K562 (cell line): ENCODE results near the gene HOXD12. TPM values are rescaled to one million over a fixed set of nuclear protein-coding genes. Genes with fewer than 3 reads are reported as not detected.
A peak's percentile ranks its signal among the peaks of the same experiment; 100 is the strongest.

ENCODE experiments used
- ATAC-seq: fragments of 200-7000 bp; cut with Tn5 transposase; 3 replicates; pipeline ENCODE4 v1.9.1; 2020; ENCODE audit warnings: moderate library complexity
- BruUV-seq: library from RNA; stranded (reverse); fragments of 400-500 nt; replicated peaks from 2 replicates; lab custom pipeline; 2021; lab: Mats Ljungman, UMichigan
- CTCF ChIA-PET: fragments of 300-600 bp; formaldehyde crosslinking; extraction: SDS; loops from one replicate; lab custom pipeline; 2021; ENCODE audit warnings: low intra/inter-chr PET ratio; lab: Yijun Ruan, JAX
- POLR2A ChIA-PET: fragments of 300-600, 350-650 bp; sonication (Branson Sonifier 250); formaldehyde crosslinking; extraction: SDS; loops from one replicate; lab custom pipeline; 2021; ENCODE audit warnings: antibody characterized with exemption, inconsistent platforms; lab: Yijun Ruan, JAX
- DNase-seq, 4 experiments: peaks; one replicate each; pipeline versions ENCODE4 v3.0.0 to v3.0.0-alpha.2; 2011 to 2018; ENCODE audit warnings: low spot score in 3 of 4, mixed read lengths in 3 of 4; ENCODE audit errors: extremely low read depth in 1 of 4
- FAIRE-seq: peaks from 2 replicates; lab custom pipeline; 2011; peaks lifted over from hg19 to GRCh38; lab: Jason Lieb, UNC
- H2AFZ ChIP-seq: 2 replicates; pipeline ENCODE4 v1.6.0; 2011; ENCODE audit warnings: low read depth, low read length, control low read depth, inconsistent platforms
- H3K27ac ChIP-seq: fragments of 200-600 bp; 3 replicates; pipeline ENCODE4 v1.8.0; 2011; ENCODE audit warnings: low read depth, mild to moderate bottlenecking, control low read depth, inconsistent platforms, low read length, moderate library complexity, mixed read lengths; ENCODE audit errors: extremely low read depth
- H3K27me3 ChIP-seq, 2 experiments: fragments of 300-600 bp in 1 of 2; 2 replicates in 1 of 2; 3 replicates in 1 of 2; pipeline versions ENCODE4 v1.6.0 to v1.8.0; 2011; ENCODE audit warnings: inconsistent platforms in 2 of 2, low read length in 2 of 2, mild to moderate bottlenecking in 1 of 2, mixed read lengths in 1 of 2, moderate library complexity in 1 of 2; ENCODE audit not compliant: control insufficient read depth in 2 of 2, insufficient read depth in 2 of 2
- H3K36me3 ChIP-seq: fragments of 300-600 bp; 3 replicates; pipeline ENCODE4 v1.8.0; 2011; ENCODE audit warnings: mild to moderate bottlenecking, low read length, inconsistent platforms; ENCODE audit not compliant: control insufficient read depth, insufficient read depth
- H3K4me1 ChIP-seq, 2 experiments: fragments of 200-600 bp in 1 of 2; replicated peaks in 1 of 2; 2 replicates in 1 of 2; 3 replicates in 1 of 2; pipeline versions ENCODE4 v1.5.1 to v1.8.0; 2011; ENCODE audit warnings: inconsistent platforms in 2 of 2, low read length in 2 of 2, mild to moderate bottlenecking in 1 of 2, mixed read lengths in 1 of 2, moderate library complexity in 1 of 2; ENCODE audit not compliant: control insufficient read depth in 2 of 2, insufficient read depth in 2 of 2
- H3K4me2 ChIP-seq: 2 replicates; pipeline ENCODE4 v1.6.1; 2011; ENCODE audit warnings: low read length, control low read depth, inconsistent platforms, mixed read lengths; ENCODE audit not compliant: insufficient read depth
- H3K4me3 ChIP-seq: fragments of 200-600 bp; sonication (generic), shearing (Covaris generic); 2 replicates; pipeline ENCODE4 v1.5.1; 2016; ENCODE audit warnings: control low read depth, inconsistent platforms
- H3K79me2 ChIP-seq: fragments of 200-600 bp; 3 replicates; pipeline ENCODE4 v1.8.0; 2011; ENCODE audit warnings: low read length, inconsistent platforms; ENCODE audit not compliant: control insufficient read depth, insufficient read depth
- H3K9ac ChIP-seq, 2 experiments: 2 replicates each; pipeline versions ENCODE4 v1.6.0 to v1.6.1; 2011; ENCODE audit warnings: low read depth in 2 of 2, low read length in 2 of 2, control low read depth in 1 of 2, inconsistent platforms in 1 of 2, mild to moderate bottlenecking in 1 of 2, mixed read lengths in 1 of 2; ENCODE audit not compliant: insufficient read depth in 1 of 2
- H3K9me1 ChIP-seq: one replicate; pipeline ENCODE4 v1.6.0; 2011; ENCODE audit warnings: inconsistent platforms, mild to moderate bottlenecking, low read length, moderate library complexity; ENCODE audit not compliant: control insufficient read depth, insufficient read depth
- H3K9me3 ChIP-seq: replicated peaks from 2 replicates; pipeline ENCODE4 v1.5.1; 2011; ENCODE audit warnings: low read depth, low read length, inconsistent platforms; ENCODE audit not compliant: control insufficient read depth, insufficient read depth
- H4K20me1 ChIP-seq: replicated peaks from 2 replicates; pipeline ENCODE4 v1.6.1; 2011; ENCODE audit warnings: low read length, inconsistent platforms, mixed read lengths; ENCODE audit not compliant: control insufficient read depth, insufficient read depth
- CC2D1A ChIP-seq: fragments of 450-650 bp; IDR thresholded peaks from 2 replicates; pipeline ENCODE4 v1.6.1; 2017; ENCODE audit warnings: mild to moderate bottlenecking
- MED1 ChIP-seq: sonication (generic); formaldehyde crosslinking; IDR thresholded peaks from 2 replicates; pipeline ENCODE4 v1.8.1; 2023; ENCODE audit warnings: missing genetic modification reagents, borderline replicate concordance
- MTA1 ChIP-seq: fragments of 450-650 bp; IDR thresholded peaks from 2 replicates; pipeline ENCODE4 v1.6.1; 2017; ENCODE audit warnings: borderline replicate concordance
- NCOA1 ChIP-seq: fragments of 450-650 bp; IDR thresholded peaks from 2 replicates; pipeline ENCODE4 v1.6.1; 2016; ENCODE audit warnings: low read depth
- PHF8 ChIP-seq: fragments of 200-600 bp; sonication (generic); IDR thresholded peaks from 2 replicates; pipeline ENCODE4 v1.6.1; 2012; ENCODE audit warnings: mixed run types, mild to moderate bottlenecking, inconsistent platforms, low read length, moderate library complexity, borderline replicate concordance
- POLR2B ChIP-seq: fragments of 450-650 bp; IDR thresholded peaks from 2 replicates; pipeline ENCODE4 v1.6.1; 2018; ENCODE audit warnings: low read depth; ENCODE audit not compliant: partially characterized antibody
- POLR2H ChIP-seq: IDR thresholded peaks from 2 replicates; pipeline ENCODE4 v1.6.1; 2016; ENCODE audit warnings: missing genetic modification characterization, low read depth, mild to moderate bottlenecking, control low read depth, missing compliant biosample characterization, moderate library complexity
- SMC3 ChIP-seq: conservative IDR thresholded peaks from 2 replicates; pipeline ENCODE4 v1.6.1; 2011; ENCODE audit warnings: low read depth, low read length, improper control_type of control experiment; ENCODE audit not compliant: insufficient read depth
- ZC3H8 ChIP-seq: fragments of 450-650 bp; IDR thresholded peaks from 2 replicates; pipeline ENCODE4 v1.6.1; 2017
- WGBS: fragments of 100-300 bp; shearing (Covaris generic); methylation state at CpG from one replicate; pipeline ENCODE4 v1.1.6; 2016; ENCODE audit warnings: low coverage, mixed read lengths; ENCODE audit not compliant: insufficient coverage; ENCODE audit errors: missing lambda C conversion rate; 5-methylcytosine and 5-hydroxymethylcytosine counted together
- in situ Hi-C: fragments of 300-500 bp; cut with MboI; formaldehyde crosslinking; loops from 4 replicates; pipeline ENCODE4 v1.15.0; 2018; ENCODE audit warnings: inconsistent platforms, mixed read lengths
- intact Hi-C: fragments of 100-400 bp; cut with micrococcal nuclease; formaldehyde crosslinking; loops from 2 replicates; pipeline ENCODE4 v1.14.2; 2022
- polyA plus RNA-seq, 8 experiments: library from polyadenylated mRNA; depleted of rRNA in 4 of 8; stranded (reverse) in 5 of 8; unstranded in 3 of 8; fragments of >200 nt; fragmentation: Nextera tagmentation in 2 of 8; fragmentation: Illumina TruSeq in 1 of 8; extraction: Ambion mirVana in 2 of 8; extraction: Trizol in 1 of 8; gene quantifications; 2 replicates each; pipeline versions ENCODE4 v1.2.1 to v1.2.3, GENCODE V29; 2011 to 2014; ENCODE audit warnings: inconsistent platforms in 1 of 8, missing spikeins in 1 of 8
- total RNA-seq, 7 experiments: library from RNA; depleted of rRNA in 6 of 7; stranded (reverse); fragments of >200 nt in 6 of 7; fragmentation: Illumina TruSeq in 2 of 7; extraction: Trizol in 2 of 7; gene quantifications; 2 replicates each; pipeline versions ENCODE4 v1.2.1 to v1.2.3, GENCODE V29; 2011 to 2021; ENCODE audit warnings: low replicate concordance in 1 of 7
- TF ChIP-seq, protein P1 (sequence below): fragments of 250-450 bp; sonication (Bioruptor Pico); IDR thresholded peaks from 2 replicates; pipeline ENCODE4 v1.5.0; 2021; ENCODE audit warnings: mild to moderate bottlenecking, moderate library complexity
- TF ChIP-seq, protein P2 (sequence below): fragments of 450-650 bp; formaldehyde crosslinking; IDR thresholded peaks from 2 replicates; pipeline ENCODE4 v1.4.0; 2020; ENCODE audit warnings: mild to moderate bottlenecking, moderate library complexity
- TF ChIP-seq, protein P3 (sequence below): IDR thresholded peaks from 3 replicates; pipeline ENCODE4 v1.6.1; 2011; ENCODE audit warnings: borderline replicate concordance, mild to moderate bottlenecking, moderate library complexity; ENCODE audit not compliant: insufficient read length; ENCODE audit errors: extremely low read depth

The HOXD12 gene
- total and polyA plus RNA-seq, 9 of the 15 experiments (the other 6 are each of a cell fraction or from before 2014, with no cell fraction given) = not detected

DNA sequence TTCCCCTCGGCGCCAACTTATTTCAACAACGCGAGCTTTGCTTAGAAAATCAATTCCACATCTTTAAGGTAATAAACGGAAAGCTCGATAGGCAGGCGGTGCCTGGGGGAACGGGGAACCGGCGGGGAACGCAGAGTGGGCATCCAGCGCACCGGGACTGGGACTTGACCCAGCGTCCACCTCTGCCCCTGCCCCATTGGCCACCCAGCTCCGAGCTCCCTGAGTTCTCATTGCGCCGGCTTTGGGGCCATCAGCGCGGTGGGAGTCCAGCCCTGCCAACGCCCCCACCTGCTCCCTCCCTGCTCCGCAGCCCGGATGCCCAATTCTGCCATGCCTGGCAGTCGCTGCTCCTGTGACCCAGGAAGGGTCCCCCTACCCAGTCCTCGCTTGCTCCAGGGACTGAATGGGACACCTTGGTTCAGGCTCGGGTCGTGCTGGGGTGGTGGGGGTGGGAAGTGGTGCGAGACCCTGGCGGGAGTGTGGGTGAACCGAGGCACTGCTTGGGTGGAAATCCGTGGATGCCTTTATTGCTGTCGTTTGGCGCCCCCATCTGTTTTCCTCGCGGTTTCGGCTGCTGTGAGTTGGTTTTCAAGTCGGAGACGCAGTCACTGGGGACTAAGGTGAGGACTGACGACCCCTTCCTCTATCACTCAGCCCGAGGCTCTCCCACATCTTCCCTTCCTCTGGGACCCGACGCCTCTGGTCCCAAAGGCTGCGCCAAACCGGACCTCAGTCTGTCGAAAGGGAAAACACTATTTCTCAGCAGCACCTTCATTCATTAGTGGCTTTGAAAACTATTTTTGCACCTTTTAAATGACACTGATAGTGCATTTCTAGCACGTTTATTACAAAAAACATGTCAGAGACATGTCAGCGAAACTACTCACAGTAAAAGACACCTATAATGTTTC, 13.5 kb upstream of the HOXD12 start:
- Histone ChIP-seq H3K4me1 (peaks cover 0 to 27% of the 10 kb centered on the region in 2 experiments; a peak in 2 of 5 replicates), H2AFZ (no peak overlapping the region), H3K4me2 (no peak overlapping the region), H3K27ac (no peak overlapping the region), H4K20me1 (peaks cover 4% of the 10 kb centered on the region; the same call in 1 of the 2 replicates), H3K9me3 (peaks cover 6% of the 10 kb centered on the region), H3K9ac (no peak overlapping the region), H3K79me2 (no peaks in the 10 kb centered on the region), H3K4me3 (no peak overlapping the region), H3K27me3 (peaks cover 62 to 87% of the 10 kb centered on the region in 2 experiments), H3K9me1 (no peaks in the 10 kb centered on the region), H3K36me3 (no peaks in the 10 kb centered on the region)
- BruUV-seq = no TSS peak
- peak; percentile 75 for ATAC-seq
- ChIA-PET CTCF (interaction anchor here (0.7 to 3.5 kb wide), 9 partner anchors 121 to 1055 kb away, joined by 3 to 14 read pairs (median 4); no protein-coding TSS in a partner anchor), POLR2A (interaction anchor here (0.6 kb wide), 1 partner anchor 547 kb away, joined by 3 read pairs; no protein-coding TSS in a partner anchor)
- peak in 3 of 4 experiments; percentile 25 to 67 (median 54) for DNase-seq
- in situ Hi-C loops (loop anchor here (10.0 to 25.0 kb wide), 2 partner anchors 661 to 1049 kb away; no protein-coding TSS in a partner anchor), intact Hi-C loops (loop anchor here (1.0 to 2.0 kb wide), 4 partner anchors 396 to 775 kb away; no protein-coding TSS in a partner anchor)
- WGBS = 6% methylated on average over 46 of the region's 46 CpGs
- FAIRE-seq = peak; percentile 57
- TF ChIP-seq CC2D1A = peak; percentile 79
- TF ChIP-seq MED1 = no peak
- TF ChIP-seq, protein P1, sequence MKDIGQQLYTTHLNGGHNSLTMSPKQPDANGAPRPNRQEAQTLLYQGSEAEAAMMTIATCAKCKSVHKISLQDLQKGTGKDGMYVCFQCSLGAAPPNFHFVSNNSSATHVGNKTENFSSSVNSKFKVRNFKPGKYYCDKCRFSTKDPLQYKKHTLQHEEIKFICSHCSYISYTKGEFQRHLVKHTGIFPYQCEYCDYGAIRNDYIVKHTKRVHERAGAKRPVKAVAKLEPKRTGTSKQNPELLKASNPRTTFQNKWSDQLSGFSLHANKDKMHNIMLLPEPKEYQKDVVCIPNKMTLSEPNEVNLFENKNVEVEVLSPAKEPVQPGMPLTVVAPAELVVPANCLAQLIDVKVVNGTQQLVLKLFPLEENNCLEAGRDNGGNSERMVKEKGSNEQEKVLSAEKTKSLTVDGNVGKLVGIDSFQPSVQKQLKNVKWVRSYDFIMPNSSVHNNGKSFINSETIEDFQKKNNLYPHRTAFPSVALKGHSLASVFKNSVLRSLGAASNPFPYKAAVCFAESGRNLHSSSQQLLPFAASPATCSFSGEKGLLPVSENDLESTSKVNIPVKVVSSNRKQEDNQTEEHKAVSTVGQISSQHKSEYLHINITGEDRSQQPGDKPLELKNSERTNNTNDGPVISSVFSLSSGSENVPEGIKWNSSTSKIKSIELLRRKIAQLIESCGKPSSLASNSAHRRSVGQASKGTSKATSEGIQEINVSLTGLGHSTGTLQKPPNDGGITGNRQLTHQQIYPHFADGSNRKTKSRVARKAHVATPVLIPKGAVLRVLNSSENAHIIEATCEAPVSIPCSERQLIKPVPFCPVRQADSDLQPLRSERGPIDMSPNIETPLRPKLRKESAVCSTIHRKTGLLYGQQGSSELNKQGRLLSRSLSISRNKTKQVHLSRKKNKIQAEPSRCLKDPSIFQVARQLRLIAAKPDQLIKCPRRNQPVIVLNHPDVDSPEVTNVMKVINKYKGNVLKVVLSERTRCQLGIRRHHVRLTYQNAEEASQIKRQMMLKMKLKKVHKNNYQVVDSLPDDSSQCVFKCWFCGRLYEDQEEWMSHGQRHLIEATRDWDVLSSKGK (CRISPR knock-in tag) = no peak
- TF ChIP-seq, protein P2, sequence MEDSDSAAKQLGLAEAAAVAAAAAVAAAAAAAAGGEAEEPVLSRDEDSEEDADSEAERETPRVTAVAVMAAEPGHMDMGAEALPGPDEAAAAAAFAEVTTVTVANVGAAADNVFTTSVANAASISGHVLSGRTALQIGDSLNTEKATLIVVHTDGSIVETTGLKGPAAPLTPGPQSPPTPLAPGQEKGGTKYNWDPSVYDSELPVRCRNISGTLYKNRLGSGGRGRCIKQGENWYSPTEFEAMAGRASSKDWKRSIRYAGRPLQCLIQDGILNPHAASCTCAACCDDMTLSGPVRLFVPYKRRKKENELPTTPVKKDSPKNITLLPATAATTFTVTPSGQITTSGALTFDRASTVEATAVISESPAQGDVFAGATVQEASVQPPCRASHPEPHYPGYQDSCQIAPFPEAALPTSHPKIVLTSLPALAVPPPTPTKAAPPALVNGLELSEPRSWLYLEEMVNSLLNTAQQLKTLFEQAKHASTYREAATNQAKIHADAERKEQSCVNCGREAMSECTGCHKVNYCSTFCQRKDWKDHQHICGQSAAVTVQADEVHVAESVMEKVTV (CRISPR knock-in tag) = peak; percentile 64
- no peak for TF ChIP-seq NCOA1
- TF ChIP-seq SMC3 = peak; percentile 69
- no peak for TF ChIP-seq PHF8
- no peak for TF ChIP-seq ZC3H8
- TF ChIP-seq, protein P3, sequence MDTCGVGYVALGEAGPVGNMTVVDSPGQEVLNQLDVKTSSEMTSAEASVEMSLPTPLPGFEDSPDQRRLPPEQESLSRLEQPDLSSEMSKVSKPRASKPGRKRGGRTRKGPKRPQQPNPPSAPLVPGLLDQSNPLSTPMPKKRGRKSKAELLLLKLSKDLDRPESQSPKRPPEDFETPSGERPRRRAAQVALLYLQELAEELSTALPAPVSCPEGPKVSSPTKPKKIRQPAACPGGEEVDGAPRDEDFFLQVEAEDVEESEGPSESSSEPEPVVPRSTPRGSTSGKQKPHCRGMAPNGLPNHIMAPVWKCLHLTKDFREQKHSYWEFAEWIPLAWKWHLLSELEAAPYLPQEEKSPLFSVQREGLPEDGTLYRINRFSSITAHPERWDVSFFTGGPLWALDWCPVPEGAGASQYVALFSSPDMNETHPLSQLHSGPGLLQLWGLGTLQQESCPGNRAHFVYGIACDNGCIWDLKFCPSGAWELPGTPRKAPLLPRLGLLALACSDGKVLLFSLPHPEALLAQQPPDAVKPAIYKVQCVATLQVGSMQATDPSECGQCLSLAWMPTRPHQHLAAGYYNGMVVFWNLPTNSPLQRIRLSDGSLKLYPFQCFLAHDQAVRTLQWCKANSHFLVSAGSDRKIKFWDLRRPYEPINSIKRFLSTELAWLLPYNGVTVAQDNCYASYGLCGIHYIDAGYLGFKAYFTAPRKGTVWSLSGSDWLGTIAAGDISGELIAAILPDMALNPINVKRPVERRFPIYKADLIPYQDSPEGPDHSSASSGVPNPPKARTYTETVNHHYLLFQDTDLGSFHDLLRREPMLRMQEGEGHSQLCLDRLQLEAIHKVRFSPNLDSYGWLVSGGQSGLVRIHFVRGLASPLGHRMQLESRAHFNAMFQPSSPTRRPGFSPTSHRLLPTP = no peak
- TF ChIP-seq MTA1 = no peak
- no peak for TF ChIP-seq POLR2H (tag)
- TF ChIP-seq POLR2B = no peak
